OCI-LY7 (cell line): ENCODE measurements around the gene MSANTD2. TPM values are rescaled to one million over a fixed set of nuclear protein-coding genes. Genes with fewer than 3 reads are reported as not detected.
A peak's percentile ranks its signal among the peaks of the same experiment; 100 is the strongest.

ENCODE experiments used
- BruUV-seq: library from RNA; stranded (reverse); fragments of 400-500 nt; replicated peaks from 2 replicates; lab custom pipeline; 2021; lab: Mats Ljungman, UMichigan
- CTCF ChIA-PET: fragments of 300-600 bp; sonication (Branson Sonifier 250); formaldehyde crosslinking; loops from one replicate; lab custom pipeline; 2022; ENCODE audit warnings: antibody characterized with exemption; ENCODE audit not compliant: unreplicated experiment; lab: Charles Lee
- POLR2A ChIA-PET: fragments of 300-600 bp; sonication (Branson Sonifier 250); formaldehyde crosslinking; loops from one replicate; lab custom pipeline; 2022; ENCODE audit warnings: antibody characterized with exemption; lab: Charles Lee
- DNase-seq: peaks from one replicate; pipeline ENCODE4 v3.0.0-alpha.2; 2015; ENCODE audit warnings: low spot score
- H2AFZ ChIP-seq: fragments of 200-600 bp; sonication (generic), shearing (Covaris generic); 2 replicates; pipeline ENCODE4 v1.6.1; 2014; ENCODE audit warnings: mild to moderate bottlenecking, antibody characterized with exemption, low read length, moderate library complexity
- H3K27ac ChIP-seq: fragments of 200-600 bp; sonication (generic); 2 replicates; pipeline ENCODE4 v1.5.1; 2014; ENCODE audit warnings: mixed run types, low read depth, mild to moderate bottlenecking, moderate library complexity, low read length, inconsistent platforms; ENCODE audit not compliant: poor library complexity, severe bottlenecking
- H3K36me3 ChIP-seq: fragments of 200-600 bp; sonication (generic); 2 replicates; pipeline ENCODE4 v1.6.1; 2014; ENCODE audit warnings: mild to moderate bottlenecking, antibody characterized with exemption, low read length, moderate library complexity, mixed read lengths; ENCODE audit not compliant: insufficient read depth
- H3K4me1 ChIP-seq: fragments of 200-600 bp; sonication (generic); 2 replicates; pipeline ENCODE4 v1.5.1; 2014; ENCODE audit warnings: mild to moderate bottlenecking, low read length; ENCODE audit not compliant: insufficient read depth, poor library complexity, severe bottlenecking
- H3K4me2 ChIP-seq: fragments of 200-600 bp; sonication (generic); 2 replicates; pipeline ENCODE4 v1.6.1; 2014; ENCODE audit warnings: mild to moderate bottlenecking, low read length
- H3K4me3 ChIP-seq: fragments of 200-600 bp; sonication (generic); 2 replicates; pipeline ENCODE4 v1.5.1; 2014; ENCODE audit warnings: mild to moderate bottlenecking, low read depth, low read length; ENCODE audit not compliant: poor library complexity, severe bottlenecking
- H3K79me2 ChIP-seq: fragments of 200-600 bp; sonication (generic); 2 replicates; pipeline ENCODE4 v1.6.1; 2016; ENCODE audit warnings: low read depth, mild to moderate bottlenecking, low read length, moderate library complexity, mixed read lengths; ENCODE audit not compliant: insufficient read depth
- H3K9me2 ChIP-seq: fragments of 200-600 bp; sonication (generic); 2 replicates; pipeline ENCODE4 v1.6.1; 2016; ENCODE audit warnings: mild to moderate bottlenecking, low read length, mixed read lengths; ENCODE audit not compliant: insufficient read depth
- H3K9me3 ChIP-seq: fragments of 200-600 bp; sonication (generic); 2 replicates; pipeline ENCODE4 v1.6.1; 2014; ENCODE audit warnings: mild to moderate bottlenecking, mixed run types, low read length, mixed read lengths
- H4K20me1 ChIP-seq: fragments of 200-600 bp; sonication (generic); 2 replicates; pipeline ENCODE4 v1.6.1; 2014; ENCODE audit warnings: mild to moderate bottlenecking, antibody characterized with exemption, low read length, moderate library complexity, mixed read lengths; ENCODE audit not compliant: insufficient read depth
- CTCF ChIP-seq: fragments of 200-600 bp; sonication (generic); conservative IDR thresholded peaks from 2 replicates; pipeline ENCODE4 v1.5.1; 2014; ENCODE audit warnings: mild to moderate bottlenecking, antibody characterized with exemption, low read length, moderate library complexity, mixed read lengths
- EZH2phosphoT487 ChIP-seq: fragments of 200-600 bp; sonication (generic); IDR thresholded peaks from 2 replicates; pipeline ENCODE4 v1.6.1; 2018; ENCODE audit warnings: low read depth, borderline replicate concordance, mild to moderate bottlenecking, mixed run types, antibody characterized with exemption, low read length, moderate library complexity, mixed read lengths
- intact Hi-C: fragments of 100-400 bp; cut with micrococcal nuclease; formaldehyde crosslinking; loops from one replicate; pipeline ENCODE4 v1.10.0; 2022; ENCODE audit not compliant: unreplicated experiment
- total RNA-seq, 2 experiments: library from RNA; depleted of rRNA in 1 of 2; stranded (reverse); fragments of >200 nt in 1 of 2; shearing (Covaris generic) in 1 of 2; gene quantifications; 2 replicates each; pipeline ENCODE4 v1.2.3, GENCODE V29; 2014 to 2022

Gene MSANTD2
- total RNA-seq, 2 experiments from 2014 or later, result 22.1 to 23.4 TPM

- BruUV-seq, result no TSS peak
- Histone ChIP-seq H3K9me2 (no peaks in the 10 kb centered on the region), H3K27ac (no peak overlapping the region), H3K4me3 (peak overlapping the region; percentile 71), H4K20me1 (no peaks in the 10 kb centered on the region), H3K4me1 (peaks cover 44% of the 10 kb centered on the region), H3K79me2 (no peaks in the 10 kb centered on the region), H2AFZ (peak overlapping the region; percentile 67; the same call in 1 of the 2 replicates), H3K9me3 (no peaks in the 10 kb centered on the region), H3K4me2 (peak overlapping the region; percentile 84), H3K36me3 (peaks cover 10% of the 10 kb centered on the region; the same call in 1 of the 2 replicates)
- ChIA-PET CTCF (interaction anchor here (1.0 to 2.3 kb wide), 3 partner anchors 16 to 93 kb away, joined by 4 to 9 read pairs (median 5); no protein-coding TSS in a partner anchor), POLR2A (interaction anchor here (1.5 to 2.7 kb wide), 4 partner anchors 11 to 93 kb away, joined by 3 to 15 read pairs (median 7); no protein-coding TSS in a partner anchor)
- intact Hi-C loops, result loop anchor here (1.0 kb wide), 5 partner anchors 16 to 118 kb away; no protein-coding TSS in a partner anchor
- no peak for DNase-seq
- no peak for TF ChIP-seq CTCF
Measured at GRCh38 chr11:124762624-124763155, 37.5 kb downstream of the MSANTD2 start.

- H4K20me1 ChIP-seq, result no peaks in the 10 kb centered on the region
- no peaks in the 10 kb centered on the region for H3K9me3 ChIP-seq
- POLR2A ChIA-PET, result interaction anchor here (1.6 to 2.7 kb wide), 2 partner anchors 37 to 92 kb away, joined by 3 to 15 read pairs; no protein-coding TSS in a partner anchor
- intact Hi-C loops, result no loop called here
- H3K9me2 ChIP-seq, result no peaks in the 10 kb centered on the region
- DNase-seq, result peak; percentile 75
- peaks cover 44% of the 10 kb centered on the region for H3K4me1 ChIP-seq
- H3K4me2 ChIP-seq, result peak within 1 kb of the TSS; percentile 84
- CTCF ChIA-PET, result interaction anchor here (0.6 to 2.3 kb wide), 4 partner anchors 16 to 93 kb away, joined by 3 to 9 read pairs (median 4); no protein-coding TSS in a partner anchor
- H3K79me2 ChIP-seq, result no peaks in the 10 kb centered on the region
- H3K27ac ChIP-seq, result no peak within 1 kb of the TSS
- peak within 1 kb of the TSS; percentile 71 for H3K4me3 ChIP-seq
- peaks cover 5% of the 10 kb centered on the region; the same call in 1 of the 2 replicates for H3K36me3 ChIP-seq
- TF ChIP-seq EZH2phosphoT487 (no peak), CTCF (peak; percentile 26; the same call in 1 of the 2 replicates)
- peak within 1 kb of the TSS; percentile 67; the same call in 1 of the 2 replicates for H2AFZ ChIP-seq
- BruUV-seq, result no TSS peak
Measured at GRCh38 chr11:124762105-124762623, 38.0 kb downstream of the MSANTD2 start, which contains the start of gene ESAM. Gene ESAM (minus strand): TSS chr11:124762290. CDS start chr11:124762154, 136 bp downstream.
